BJ (cell line): ENCODE data around the gene RSBN1. TPM values are rescaled to one million over a fixed set of nuclear protein-coding genes. Genes with fewer than 3 reads are reported as not detected.
"Not testable (repeated sequence)": the region's sequence is repeated elsewhere in the genome, so short reads cannot be mapped to it uniquely, and the experiment has no call there.

Experiments
- CTCF ChIA-PET: fragments of 350-600 bp; formaldehyde crosslinking; extraction: SDS; loops from one replicate; lab custom pipeline; 2021; ENCODE audit warnings: antibody characterized with exemption, inconsistent platforms; lab: Yijun Ruan, JAX
- POLR2A ChIA-PET: fragments of 300-600 bp; sonication (Branson Sonifier 250); formaldehyde crosslinking; extraction: SDS; loops from one replicate; lab custom pipeline; 2021; ENCODE audit warnings: antibody characterized with exemption; lab: Charles Lee
- DNase-seq: peaks from one replicate; pipeline ENCODE4 v3.0.0-alpha.2; 2011; ENCODE audit warnings: low read depth
- H3K27me3 ChIP-seq: 2 replicates; pipeline ENCODE4 v1.6.0; 2011; ENCODE audit warnings: low read length; ENCODE audit not compliant: control insufficient read depth, insufficient read depth
- H3K36me3 ChIP-seq: 2 replicates; pipeline ENCODE4 v1.5.1; 2011; ENCODE audit warnings: low read length; ENCODE audit not compliant: control insufficient read depth, insufficient read depth
- H3K4me3 ChIP-seq: 2 replicates; pipeline ENCODE4 v1.5.1; 2011; ENCODE audit warnings: low read depth, mild to moderate bottlenecking, control low read depth, low read length
- CTCF ChIP-seq: IDR thresholded peaks from 2 replicates; pipeline ENCODE4 v1.5.1; 2011; ENCODE audit warnings: low read depth, mild to moderate bottlenecking, control low read depth, inconsistent platforms, low read length, moderate library complexity; ENCODE audit not compliant: insufficient read depth
- polyA plus RNA-seq: library from polyadenylated mRNA; depleted of rRNA; stranded (reverse); fragments of >200 nt; gene quantifications from 2 replicates; pipeline ENCODE4 v1.2.3, GENCODE V29; 2011

Gene RSBN1
- polyA plus RNA-seq, 1 experiment: 4.0 TPM

GRCh38 chr1:113744114-113744513 is 68.2 kb downstream of the RSBN1 start:
- DNase-seq: no peak
- H3K4me3 ChIP-seq: no peak overlapping the region
- H3K27me3 ChIP-seq: no peaks in the 10 kb centered on the region
- no peak for TF ChIP-seq CTCF
- ChIA-PET POLR2A (no interaction called here), CTCF (no interaction called here)
- H3K36me3 ChIP-seq: peaks cover 2% of the 10 kb centered on the region; the same call in 1 of the 2 replicates

- ChIA-PET POLR2A (no interaction called here), CTCF (interaction anchor here (0.6 to 1.4 kb wide), 3 partner anchors 42 to 1036 kb away, joined by 3 to 4 read pairs (median 4); partner anchors contain the start of gene RHOC)
- DNase-seq: no peak
- H3K27me3 ChIP-seq: no peaks in the 10 kb centered on the region
- H3K36me3 ChIP-seq: peaks cover 2% of the 10 kb centered on the region; the same call in 1 of the 2 replicates
- no peak overlapping the region for H3K4me3 ChIP-seq
- TF ChIP-seq CTCF: no peak
Observed at GRCh38 chr1:113742515-113742914, 69.8 kb downstream of the RSBN1 start.

- H3K36me3 ChIP-seq: peaks cover 1% of the 10 kb centered on the region; the same call in 1 of the 2 replicates
- no peaks in the 10 kb centered on the region for H3K27me3 ChIP-seq
- no peak for TF ChIP-seq CTCF
- CTCF ChIA-PET: interaction anchor here (0.8 kb wide), 1 partner anchor 53 kb away, joined by 3 read pairs; no protein-coding TSS in a partner anchor
- no peak overlapping the region for H3K4me3 ChIP-seq
- DNase-seq: no peak
- POLR2A ChIA-PET: no interaction called here
Observed at GRCh38 chr1:113734357-113735055, 77.8 kb downstream of the RSBN1 start.

GRCh38 chr1:113732802-113733201 is 79.5 kb downstream of the RSBN1 start:
- no peaks in the 10 kb centered on the region for H3K27me3 ChIP-seq
- no peak for DNase-seq
- no peak overlapping the region for H3K4me3 ChIP-seq
- no peak for TF ChIP-seq CTCF
- peaks cover 1% of the 10 kb centered on the region; the same call in 1 of the 2 replicates for H3K36me3 ChIP-seq
- CTCF ChIA-PET: no interaction called here
- POLR2A ChIA-PET: no interaction called here

- H3K4me3 ChIP-seq: no peak overlapping the region
- no peak for DNase-seq
- ChIA-PET POLR2A (no interaction called here), CTCF (no interaction called here)
- no peaks in the 10 kb centered on the region for H3K27me3 ChIP-seq
- TF ChIP-seq CTCF: no peak
- peaks cover 6% of the 10 kb centered on the region for H3K36me3 ChIP-seq
Observed at GRCh38 chr1:113721010-113721409, 91.3 kb downstream of the RSBN1 start.

GRCh38 chr1:113718621-113719020 is 93.7 kb downstream of the RSBN1 start:
- CTCF ChIA-PET, H3K36me3 ChIP-seq, POLR2A ChIA-PET, H3K27me3 ChIP-seq, H3K4me3 ChIP-seq, DNase-seq: not testable (repeated sequence)

GRCh38 chr1:113717506-113717905 is 94.8 kb downstream of the RSBN1 start:
- H3K36me3 ChIP-seq, CTCF ChIA-PET, H3K27me3 ChIP-seq, H3K4me3 ChIP-seq, POLR2A ChIA-PET, DNase-seq: not testable (repeated sequence)
